Gastroesophageal sphincter (tissue), 3 donors: Measurements from ENCODE around the gene RHBG.

ENCODE experiments used
- CTCF ChIP-seq, 4 experiments: fragments of 200-600 bp in 2 of 4; fragments of 450-650 bp in 2 of 4; sonication (generic) in 1 of 4; IDR thresholded peaks; one replicate each; pipeline ENCODE4 v1.5.1; 2017 to 2019; ENCODE audit warnings: antibody characterized with exemption in 4 of 4, mild to moderate bottlenecking in 2 of 4, moderate library complexity in 2 of 4
- POLR2A ChIP-seq, 2 donors: fragments of 450-650 bp; IDR thresholded peaks; one replicate each; pipeline ENCODE4 v1.6.1; 2017; ENCODE audit warnings: antibody characterized with exemption in 2 of 2, mild to moderate bottlenecking in 2 of 2, moderate library complexity in 1 of 2

- TF ChIP-seq POLR2A (IDR thresholded peaks at IDR 0.05) (no peak), CTCF (IDR thresholded peaks at IDR 0.05) (no peak)
These were observed 21.7 kb upstream of the RHBG start for GRCh38 chr1:156347331-156347730.
